Effector CD4-positive, alpha-beta T cell (primary cell): ENCODE results near the gene GAPDHS.

Experiments
- DNase-seq: peaks from one replicate; pipeline ENCODE4 v3.0.0-alpha.2; 2020

GAPDHS gene

GRCh38 chr19:35540356-35540927 is 7.2 kb downstream of the GAPDHS start:
- no peak for DNase-seq

GRCh38 chr19:35542209-35542608 is 9.0 kb downstream of the GAPDHS start:
- no peak for DNase-seq

GRCh38 chr19:35543280-35544109 is 10.2 kb downstream of the GAPDHS start:
- DNase-seq, result no peak

- DNase-seq, result no peak
Observed at GRCh38 chr19:35544110-35544802, 11.0 kb downstream of the GAPDHS start.

- peak; percentile 63 for DNase-seq
Observed at GRCh38 chr19:35545001-35545854, 12.0 kb downstream of the GAPDHS start, which contains the start of gene TMEM147. Gene TMEM147, plus strand, starts transcription at chr19:35545626. Its CDS starts 114 bp downstream, at chr19:35545740.

- DNase-seq, result peak; percentile 35
Observed at GRCh38 chr19:35545855-35546381, 12.7 kb downstream of the GAPDHS start.

GRCh38 chr19:35546532-35546931 is 13.3 kb downstream of the GAPDHS start:
- no peak for DNase-seq

GRCh38 chr19:35549174-35549788 is 16.0 kb downstream of the GAPDHS start:
- DNase-seq, result peak; percentile 50

- no peak for DNase-seq
Observed at GRCh38 chr19:35549879-35550523, 16.7 kb downstream of the GAPDHS start.

GRCh38 chr19:35551091-35551810 is 18.0 kb downstream of the GAPDHS start:
- DNase-seq, result no peak

- no peak for DNase-seq
Observed at GRCh38 chr19:35552534-35553384, 19.5 kb downstream of the GAPDHS start.

GRCh38 chr19:35553385-35554000 is 20.2 kb downstream of the GAPDHS start:
- no peak for DNase-seq

- DNase-seq, result no peak
Observed at GRCh38 chr19:35554076-35554475, 20.8 kb downstream of the GAPDHS start.

GRCh38 chr19:35555301-35556005 is 22.2 kb downstream of the GAPDHS start:
- no peak for DNase-seq

- DNase-seq, result no peak
Observed at GRCh38 chr19:35556025-35556590, 22.9 kb downstream of the GAPDHS start.

GRCh38 chr19:35556846-35557538 is 23.7 kb downstream of the GAPDHS start:
- DNase-seq, result no peak
